Measurements from ENCODE around the gene COX10.
A peak's percentile ranks its signal among the peaks of the same experiment; 100 is the strongest.
"Not testable (repeated sequence)": the region's sequence is repeated elsewhere in the genome, so short reads cannot be mapped to it uniquely, and the experiment has no call there.

The COX10 gene

GRCh38 chr17:14069251-14070021, at the start of gene COX10:
Gene COX10 (plus strand): TSS chr17:14069504. CDS start chr17:14069606, 102 bp downstream.
- DNase-seq, result peak; percentile 67 to 75

- DNase-seq, result not testable (repeated sequence)
Observed at GRCh38 chr17:14021651-14022294, 47.5 kb upstream of the COX10 start.

GRCh38 chr17:14029755-14030154, 39.5 kb upstream of the COX10 start:
- not testable (repeated sequence) for DNase-seq

- DNase-seq, result no peak
Observed at GRCh38 chr17:14032234-14032633, 37.1 kb upstream of the COX10 start.

GRCh38 chr17:14033166-14033565, 36.1 kb upstream of the COX10 start:
- no peak for DNase-seq

GRCh38 chr17:14037453-14037852, 31.9 kb upstream of the COX10 start:
- DNase-seq, result no peak

GRCh38 chr17:14038206-14038605, 31.1 kb upstream of the COX10 start:
- no peak for DNase-seq

GRCh38 chr17:14042411-14042810, 26.9 kb upstream of the COX10 start:
- DNase-seq, result no peak

GRCh38 chr17:14044702-14045101, 24.6 kb upstream of the COX10 start:
- no peak for DNase-seq

- no peak for DNase-seq
Observed at GRCh38 chr17:14046978-14047377, 22.3 kb upstream of the COX10 start.

GRCh38 chr17:14047591-14047990, 21.7 kb upstream of the COX10 start:
- no peak for DNase-seq

- no peak for DNase-seq
Observed at GRCh38 chr17:14048169-14048568, 21.1 kb upstream of the COX10 start.

GRCh38 chr17:14050616-14051015, 18.7 kb upstream of the COX10 start:
- DNase-seq, result no peak

GRCh38 chr17:14051692-14052091, 17.6 kb upstream of the COX10 start:
- no peak for DNase-seq

- DNase-seq, result no peak
Observed at GRCh38 chr17:14052886-14053615, 16.3 kb upstream of the COX10 start.

GRCh38 chr17:14057591-14057990, 11.7 kb upstream of the COX10 start:
- DNase-seq, result no peak

- no peak for DNase-seq
Observed at GRCh38 chr17:14058051-14058450, 11.3 kb upstream of the COX10 start.

GRCh38 chr17:14060706-14061105, 8.6 kb upstream of the COX10 start:
- DNase-seq, result no peak

GRCh38 chr17:14061666-14062560, 7.4 kb upstream of the COX10 start:
- no peak for DNase-seq

- no peak for DNase-seq
Observed at GRCh38 chr17:14067347-14067746, 2.0 kb upstream of the COX10 start.

- DNase-seq, result no peak
Observed at GRCh38 chr17:14068542-14069250, 608 bp upstream of the COX10 start.

- DNase-seq, result no peak
Observed at GRCh38 chr17:14070344-14070984, 1.2 kb downstream of the COX10 start.

Data from bone marrow (tissue), 2 donors.